ENCODE results near the gene AIMP2. TPM values are rescaled to one million over a fixed set of nuclear protein-coding genes. Genes with fewer than 3 reads are reported as not detected.
"Not testable (repeated sequence)": the region's sequence is repeated elsewhere in the genome, so short reads cannot be mapped to it uniquely, and the experiment has no call there.

Gene AIMP2
- 62.6 and 70.4 TPM in 2 replicates for total RNA-seq

DNA sequence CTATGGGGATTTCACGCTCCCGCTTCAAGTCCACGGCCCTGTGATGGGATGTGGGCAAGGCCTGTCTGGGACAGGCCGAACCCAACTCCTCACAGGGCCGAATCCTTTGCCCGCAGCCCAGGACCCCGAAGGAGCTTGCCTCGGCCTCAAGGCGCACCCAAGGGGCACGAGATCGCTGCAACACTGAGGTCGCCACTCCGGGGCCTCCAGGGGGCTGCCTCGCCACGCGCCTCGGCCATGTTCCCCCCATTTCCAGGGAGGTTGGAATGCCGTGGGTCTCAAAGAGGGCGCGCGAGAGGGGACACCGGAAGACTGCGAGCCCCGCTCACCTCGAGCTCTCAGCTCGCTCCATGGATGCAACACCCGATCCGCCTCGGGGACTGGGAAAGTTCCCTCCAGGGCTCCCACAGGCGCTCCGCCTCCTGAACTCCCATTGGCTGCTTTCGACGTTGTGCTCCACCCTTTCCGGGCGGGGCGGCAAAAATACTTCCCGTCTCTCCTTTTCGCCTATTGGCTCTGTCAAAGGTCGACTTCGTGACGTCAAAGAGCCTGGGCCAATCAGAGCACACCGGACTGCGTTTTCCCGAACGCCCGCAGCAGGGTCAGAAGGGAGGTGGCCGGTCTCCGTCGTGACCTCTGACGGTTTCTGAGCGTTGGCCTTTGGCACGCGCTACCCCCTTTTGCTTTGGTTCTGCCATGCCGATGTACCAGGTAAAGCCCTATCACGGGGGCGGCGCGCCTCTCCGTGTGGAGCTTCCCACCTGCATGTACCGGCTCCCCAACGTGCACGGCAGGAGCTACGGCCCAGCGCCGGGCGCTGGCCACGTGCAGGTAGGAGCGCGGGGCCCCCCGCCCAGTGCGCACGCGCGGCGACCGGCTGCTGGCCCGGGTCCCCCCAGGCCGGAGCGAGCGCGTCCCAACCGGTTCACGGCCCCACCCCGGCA, at the start of gene AIMP2, which contains the start of gene PMS2:
Gene AIMP2, plus strand, starts transcription at position 605 of the 944 bp plus-strand sequence. Its CDS starts 92 bp downstream, at position 697.
Gene PMS2, minus strand, starts transcription at position 382 of the 944 bp plus-strand sequence. Its CDS starts 30 bp downstream, at position 352.
- DNase-seq (ENCODE audit: low read depth, low spot score): peak; percentile 96

DNA sequence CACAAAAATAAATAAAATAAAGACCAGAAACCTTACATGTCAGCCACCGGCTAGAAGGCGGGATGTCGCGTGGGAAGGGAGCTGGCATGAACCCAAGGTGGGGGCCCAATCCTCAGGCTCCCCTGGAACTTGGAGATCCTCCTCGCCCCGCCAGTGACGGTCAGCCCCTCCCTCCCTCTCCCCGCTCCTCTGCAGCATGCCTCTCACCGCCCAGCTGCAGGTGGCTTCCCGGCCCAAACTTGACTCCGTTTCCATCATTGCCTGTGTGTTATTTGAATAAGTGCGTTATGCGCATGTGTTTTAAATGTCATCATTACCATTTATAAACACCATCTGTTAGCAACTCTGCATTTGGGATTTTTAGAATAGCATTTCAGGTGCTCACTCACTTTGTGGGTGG, 45.9 kb upstream of the AIMP2 start:
- not testable (repeated sequence) for DNase-seq (ENCODE audit: low read depth, low spot score)

DNA sequence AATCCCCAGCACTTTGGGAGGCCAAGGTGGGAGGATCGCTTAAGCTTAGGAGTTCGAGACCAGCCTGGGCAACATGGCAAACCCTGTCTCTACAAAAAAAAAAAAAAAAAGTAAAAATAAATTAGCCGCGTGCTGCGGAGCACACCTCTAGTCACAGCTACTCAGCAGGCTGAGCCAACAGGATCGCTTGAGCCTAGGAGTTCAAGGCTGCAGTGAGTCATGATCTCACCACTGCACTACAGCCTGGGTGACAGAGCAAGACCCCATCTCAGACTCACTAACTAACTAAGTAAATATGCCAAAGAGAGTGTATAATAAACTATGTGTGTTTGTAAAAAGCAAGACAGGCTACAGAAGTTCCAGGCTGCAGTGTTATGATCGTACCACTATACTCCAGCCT, 45.3 kb upstream of the AIMP2 start:
- DNase-seq (ENCODE audit: low read depth, low spot score): not testable (repeated sequence)

DNA sequence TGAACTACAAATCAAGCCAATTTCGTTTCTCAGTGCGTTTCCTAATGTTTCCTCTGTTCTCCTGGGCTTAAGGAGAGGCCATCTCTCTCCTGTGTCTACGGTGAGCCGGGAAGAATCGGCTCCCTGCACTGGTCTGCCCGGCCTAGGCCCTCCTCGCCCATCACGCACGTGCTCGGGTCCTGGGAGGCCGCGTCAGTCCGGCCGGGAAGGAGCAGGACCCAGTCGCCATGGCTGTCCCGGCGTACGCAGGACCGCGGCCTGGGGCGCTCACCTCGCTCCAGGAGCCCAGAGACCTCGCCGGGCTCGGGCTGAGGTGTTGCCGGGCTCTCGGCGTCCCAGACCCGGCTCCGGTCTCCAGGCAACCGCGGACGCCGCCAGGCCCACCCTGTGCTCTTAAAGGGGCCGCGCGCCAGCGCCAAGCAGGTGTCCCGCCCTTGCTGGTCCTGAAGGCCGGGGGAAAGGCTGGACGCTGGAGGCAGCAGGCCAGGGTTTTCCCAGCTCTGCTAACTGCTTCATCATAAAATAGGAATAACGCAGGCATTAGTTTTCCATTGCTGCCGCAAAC, 38.6 kb upstream of the AIMP2 start, which contains the start of gene RSPH10B:
Gene RSPH10B, minus strand, starts transcription at position 343 of the 565 bp plus-strand sequence. CDS start 3,573 bp downstream, outside the sequence.
- not testable (repeated sequence) for DNase-seq (ENCODE audit: low read depth, low spot score)

DNA sequence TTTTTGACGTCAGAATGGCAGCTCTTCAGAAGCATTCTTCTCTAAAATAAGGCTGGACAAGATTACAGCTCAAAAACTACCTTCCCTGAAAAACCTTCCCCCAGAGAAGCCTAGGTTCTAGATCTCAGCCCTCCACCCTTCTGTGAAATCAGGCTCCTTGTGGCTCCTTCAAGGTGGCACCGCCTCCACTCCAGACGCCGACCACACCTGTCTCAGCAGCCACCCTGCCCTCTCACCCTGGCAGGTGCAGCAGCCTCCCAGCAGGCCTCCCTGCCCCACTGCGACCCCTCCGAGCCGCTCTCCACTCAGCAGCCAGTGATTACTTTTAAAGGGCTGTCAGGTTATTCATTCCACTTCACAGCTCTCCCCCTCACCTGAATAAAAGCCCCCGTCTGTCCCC, 35.5 kb upstream of the AIMP2 start:
- not testable (repeated sequence) for DNase-seq (ENCODE audit: low read depth, low spot score)

DNA sequence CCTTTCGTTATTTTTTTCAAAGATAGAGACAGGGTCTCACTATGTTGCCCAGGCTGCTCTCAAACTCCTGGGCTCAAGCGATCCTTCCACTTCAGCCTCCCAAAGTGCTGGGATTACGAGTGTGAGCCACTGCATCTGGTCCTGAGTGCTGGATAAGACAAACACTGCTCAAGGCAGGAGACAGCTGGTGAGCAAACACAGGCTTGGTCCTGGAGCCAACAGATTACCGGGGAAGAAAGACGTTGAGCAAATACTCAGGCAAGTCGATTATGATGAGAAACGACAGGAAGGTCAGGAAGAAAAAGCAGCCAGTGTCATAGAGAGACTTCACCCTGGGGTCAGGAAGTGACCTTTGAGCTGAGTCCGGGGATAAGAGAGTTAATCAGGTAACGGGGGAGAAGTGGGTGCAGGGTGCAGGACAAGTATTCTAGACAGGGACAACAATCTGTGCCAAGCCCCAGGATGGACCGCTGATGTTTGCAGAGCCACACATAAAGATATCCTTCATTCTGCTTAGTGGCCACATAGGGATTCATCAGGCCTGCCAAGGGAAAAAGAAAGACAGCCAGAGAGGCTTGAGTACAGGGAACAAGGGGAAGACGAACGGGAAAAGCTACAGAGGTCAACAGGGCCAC, 29.3 kb upstream of the AIMP2 start:
- not testable (repeated sequence) for DNase-seq (ENCODE audit: low read depth, low spot score)

DNA sequence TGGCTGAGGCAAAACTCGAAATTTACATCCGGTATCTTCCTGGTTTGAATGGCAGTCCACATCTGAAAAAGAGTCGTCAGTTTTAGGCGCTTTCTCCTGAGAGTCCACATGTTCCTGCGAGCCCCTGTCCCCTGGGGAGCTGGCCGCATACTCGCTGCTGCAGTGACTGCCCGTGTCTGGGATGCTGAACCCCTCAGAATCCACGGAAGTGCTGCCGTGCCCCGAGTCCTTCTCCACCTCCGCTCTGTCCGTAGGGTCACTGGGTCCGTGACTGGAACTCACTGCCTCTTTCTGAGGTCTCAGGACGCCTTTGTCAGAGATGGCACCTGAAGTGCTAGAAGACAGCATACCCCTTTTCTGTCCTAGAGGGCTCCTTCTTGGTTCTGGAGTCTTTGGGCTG, 22.0 kb upstream of the AIMP2 start:
- DNase-seq (ENCODE audit: low read depth, low spot score): not testable (repeated sequence)

DNA sequence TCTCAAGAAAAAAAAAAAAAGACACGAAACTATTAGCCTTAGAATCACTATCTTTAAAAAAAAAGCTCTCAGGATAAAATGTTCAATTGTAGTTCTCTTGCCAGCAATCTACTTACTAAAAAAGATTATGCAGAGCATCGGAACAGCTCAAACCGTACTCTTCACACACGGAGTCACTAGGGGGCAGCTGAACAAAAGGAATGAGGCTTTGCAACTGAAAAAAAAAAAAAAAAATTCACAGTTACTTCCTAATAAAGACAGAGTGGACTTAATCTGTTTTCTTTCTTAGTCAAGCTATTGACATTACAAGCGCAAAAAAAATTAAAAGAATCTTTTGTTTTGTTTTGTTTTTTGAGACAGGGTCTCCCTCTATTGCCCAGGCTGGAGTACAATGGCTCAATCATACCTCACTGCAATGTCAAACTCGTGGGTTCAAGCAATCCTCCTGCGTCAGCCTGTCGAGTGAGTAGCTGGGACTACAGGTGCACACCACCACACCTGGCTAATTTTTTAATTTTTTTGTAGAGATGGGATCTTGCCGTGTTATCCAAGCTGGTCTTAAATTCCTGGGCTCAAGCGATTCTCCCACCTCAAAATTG, 11.8 kb upstream of the AIMP2 start:
- peak; percentile 19 for DNase-seq (ENCODE audit: low read depth, low spot score)

DNA sequence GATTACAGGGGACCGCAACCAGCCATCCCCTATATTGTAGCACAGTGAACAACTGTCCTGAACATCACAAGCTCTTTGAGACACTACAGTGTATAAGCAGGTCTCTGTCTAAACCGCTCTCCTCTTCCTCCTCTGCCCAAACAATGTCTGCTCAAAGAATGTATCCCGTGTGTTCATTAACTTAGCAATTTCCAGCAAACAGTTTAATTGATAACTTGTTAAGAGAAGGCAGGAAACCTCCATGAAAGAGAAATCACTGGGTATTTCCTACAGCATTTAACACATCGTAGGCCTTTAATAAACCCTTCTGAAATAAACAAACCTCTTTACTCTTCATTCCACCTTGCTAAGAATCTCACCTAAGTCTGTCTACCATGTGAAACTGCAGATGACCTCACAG, 1.7 kb upstream of the AIMP2 start:
- no peak for DNase-seq (ENCODE audit: low read depth, low spot score)

DNA sequence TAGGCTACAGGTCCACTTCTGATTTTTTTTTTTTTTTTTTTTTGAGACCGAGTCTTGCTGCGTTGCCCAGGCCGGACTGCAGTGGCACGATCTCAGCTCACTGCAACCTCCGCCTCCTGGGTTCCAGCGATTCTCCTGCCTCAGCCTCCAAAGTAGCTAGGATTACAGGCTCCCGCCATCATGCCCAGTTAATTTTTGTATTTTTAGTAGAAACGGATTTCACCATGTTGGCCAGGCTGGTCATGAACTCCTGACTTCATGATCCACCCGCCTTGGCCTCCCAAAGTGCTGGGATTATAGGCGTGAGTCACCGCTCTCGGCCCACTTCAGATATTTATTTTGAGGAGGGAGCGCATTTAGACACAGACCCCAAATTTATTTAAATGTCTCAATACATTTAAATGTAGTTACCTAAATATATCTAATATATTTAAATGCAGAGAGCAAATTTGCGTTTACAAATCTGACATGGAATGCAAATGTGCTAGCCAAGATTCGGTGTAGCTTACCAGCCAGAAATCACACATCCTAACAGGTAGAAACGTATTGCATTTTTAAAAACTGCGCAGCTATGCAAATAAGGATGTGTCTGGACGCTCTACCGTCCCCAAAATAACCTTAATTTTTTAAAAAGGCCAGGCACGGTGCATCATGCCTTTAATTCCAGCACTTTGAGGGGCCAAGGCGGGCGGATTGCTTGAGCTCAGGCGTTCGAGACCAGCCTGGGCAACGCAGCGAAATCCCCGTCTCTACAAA, 1.1 kb upstream of the AIMP2 start:
- DNase-seq (ENCODE audit: low read depth, low spot score): not testable (repeated sequence)

DNA sequence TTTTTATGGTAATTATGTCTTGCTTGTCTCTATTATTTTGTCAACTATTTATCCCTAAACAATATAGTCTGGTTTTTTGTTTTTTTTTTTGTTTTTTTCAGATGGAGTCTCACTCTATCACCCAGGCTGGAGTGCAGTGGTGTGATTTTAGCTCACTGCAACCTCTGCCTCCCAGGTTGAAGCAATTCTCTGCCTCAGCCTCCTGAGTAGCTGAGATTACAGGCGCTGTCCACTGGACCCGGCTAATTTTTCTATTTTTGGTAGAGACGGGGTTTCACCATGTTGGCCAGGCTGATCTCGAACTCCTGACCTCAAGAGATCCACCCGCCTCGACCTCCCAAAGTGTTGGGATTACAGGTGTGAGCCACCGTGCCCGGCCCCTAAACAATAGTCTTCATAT, 1.3 kb downstream of the AIMP2 start:
- not testable (repeated sequence) for DNase-seq (ENCODE audit: low read depth, low spot score)

DNA sequence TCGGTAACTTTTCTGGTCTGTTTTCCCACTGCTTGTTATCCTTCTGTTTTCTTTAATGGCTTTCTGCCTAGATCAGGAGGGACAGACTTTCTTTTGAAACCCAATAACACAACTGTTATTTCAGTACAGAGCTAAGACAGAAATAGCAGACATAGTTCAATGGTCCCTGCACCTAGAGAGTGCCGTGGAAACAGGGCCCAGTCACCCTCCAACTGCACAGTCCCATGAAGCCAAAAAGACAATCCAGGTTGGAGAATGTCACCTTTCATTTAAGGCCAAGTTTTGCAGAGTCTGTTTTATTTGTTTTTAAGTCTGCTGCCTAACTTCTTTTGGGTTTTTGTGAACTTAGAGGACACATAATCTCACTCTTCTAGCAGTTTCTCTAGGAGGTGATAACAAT, 2.5 kb downstream of the AIMP2 start:
- no peak for DNase-seq (ENCODE audit: low read depth, low spot score)

DNA sequence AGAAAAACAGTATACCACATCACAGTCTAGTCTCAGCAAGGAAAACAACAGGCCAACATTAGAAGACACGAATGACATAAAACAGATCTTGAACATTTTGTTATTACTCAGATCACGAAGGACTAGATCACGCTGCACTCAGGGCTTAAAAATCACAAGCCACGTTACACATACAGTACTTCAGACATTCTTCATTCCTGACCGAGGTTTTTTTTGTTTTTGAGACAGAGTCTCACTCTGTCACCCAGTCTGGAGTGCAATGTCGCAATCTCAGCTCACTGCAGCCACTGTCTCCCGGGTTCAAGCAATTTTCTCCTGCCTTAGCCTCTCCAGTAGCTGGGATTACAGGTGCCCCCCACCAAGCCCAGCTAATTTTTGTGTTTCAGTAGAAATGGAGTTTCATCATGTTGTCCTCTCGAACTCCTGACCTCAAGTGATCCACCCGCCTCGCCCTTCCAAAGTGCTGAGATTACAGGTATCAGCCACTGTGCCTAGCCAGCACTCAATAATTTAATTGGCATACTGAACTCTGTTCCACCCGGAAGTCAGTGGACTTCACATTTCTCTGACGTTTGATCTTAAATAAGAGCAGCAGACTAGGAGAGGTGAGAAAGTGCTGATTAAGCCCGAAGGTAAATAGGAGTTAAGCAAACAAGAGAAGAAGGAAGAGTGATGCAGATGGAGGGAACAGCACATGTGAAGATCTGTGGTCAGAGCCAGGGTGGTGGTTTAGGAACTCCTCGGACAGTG, 3.5 kb downstream of the AIMP2 start:
- DNase-seq (ENCODE audit: low read depth, low spot score): no peak

DNA sequence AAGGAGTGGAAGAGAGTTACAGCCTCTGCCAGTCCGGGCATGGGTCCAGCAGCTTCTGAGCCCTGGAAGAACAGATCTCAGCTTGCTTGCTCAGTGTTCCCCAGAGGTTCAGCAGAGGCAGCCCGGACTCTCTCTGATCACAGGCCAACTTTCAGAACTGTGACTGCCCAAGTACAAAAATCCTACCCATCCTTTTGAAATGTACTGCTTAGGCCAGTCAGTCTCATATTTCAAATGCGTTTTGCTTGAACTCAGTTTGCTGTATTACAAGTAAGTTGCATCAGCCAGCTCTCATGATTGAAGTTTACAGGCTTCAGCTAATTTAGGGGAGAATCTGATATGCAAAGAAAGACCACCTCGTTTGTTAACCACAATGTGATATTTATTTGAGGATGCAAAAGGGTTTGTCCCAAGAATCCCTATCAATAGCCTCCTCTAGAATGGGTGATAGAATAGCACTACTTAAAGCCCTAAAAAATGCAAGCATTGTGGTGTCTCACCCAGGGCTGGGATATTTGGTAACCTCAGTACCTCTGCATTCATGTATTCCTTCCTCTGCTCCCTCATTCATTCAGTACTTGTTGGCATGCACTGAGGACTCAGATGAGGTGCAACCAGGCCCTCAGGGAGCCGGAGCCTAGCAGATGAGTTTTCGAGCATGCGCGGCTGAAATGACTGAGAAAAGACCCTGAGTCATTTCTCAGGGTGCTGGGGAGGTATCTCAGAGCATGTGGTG, 7.0 kb downstream of the AIMP2 start:
- DNase-seq (ENCODE audit: low read depth, low spot score): no peak

DNA sequence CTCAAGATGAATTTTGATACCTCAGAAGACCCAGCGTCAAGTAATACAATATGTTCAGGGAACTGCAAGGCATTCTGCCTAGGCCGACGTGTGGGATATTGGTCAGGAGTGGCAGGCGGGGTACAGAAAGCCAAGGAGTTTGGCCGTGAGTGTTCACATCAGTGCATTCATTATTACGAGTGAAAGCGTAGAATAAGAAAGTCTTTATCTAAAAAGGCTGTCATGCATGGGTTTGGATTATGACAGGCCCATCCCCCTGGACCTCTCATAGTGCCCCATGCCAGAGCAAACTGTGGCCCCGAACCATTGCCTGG, 7.5 kb downstream of the AIMP2 start:
- DNase-seq (ENCODE audit: low read depth, low spot score): no peak

DNA sequence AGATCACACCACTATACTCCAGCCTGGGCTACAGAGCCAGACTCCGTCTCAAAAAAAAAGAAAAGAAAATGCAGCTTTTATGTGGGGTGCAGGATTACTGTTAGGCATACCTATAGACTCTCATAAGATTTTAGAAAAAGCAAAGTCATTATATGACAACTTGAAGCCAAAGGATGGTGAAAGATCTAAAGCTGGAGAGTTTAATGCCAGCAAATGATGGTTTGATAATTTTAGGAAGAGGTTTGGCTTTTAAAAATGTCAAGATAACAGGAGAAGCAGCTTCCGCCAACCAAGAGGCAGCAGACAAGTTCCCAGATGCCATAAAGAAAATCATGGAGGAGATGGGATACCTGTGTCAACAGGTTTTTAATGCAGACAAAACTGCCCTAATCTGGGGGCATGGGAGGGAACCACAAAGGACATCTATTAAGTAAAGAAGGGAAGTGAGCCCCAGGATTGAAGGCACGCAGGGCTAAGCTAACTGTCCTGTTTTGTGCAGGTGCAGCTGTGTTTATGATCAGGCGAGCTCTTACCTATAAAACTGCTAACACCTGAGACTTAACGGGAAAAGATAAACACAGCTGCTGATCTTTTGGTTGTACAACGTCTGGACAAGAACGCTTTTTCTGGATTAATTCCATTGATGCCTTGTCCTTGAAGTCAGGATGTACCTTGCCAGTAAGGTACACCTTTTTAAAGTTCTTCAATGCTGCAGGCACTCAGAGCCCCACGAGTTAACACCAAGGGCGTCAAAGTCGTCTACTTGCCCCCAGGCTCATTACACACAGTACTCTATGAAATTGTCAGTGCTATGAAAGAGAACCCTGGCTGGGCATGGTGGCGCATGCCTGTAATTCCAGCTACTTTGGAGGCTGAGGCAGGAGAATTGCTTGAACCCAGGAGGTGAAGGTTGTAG, 11.6 kb downstream of the AIMP2 start:
- no peak for DNase-seq (ENCODE audit: low read depth, low spot score)

DNA sequence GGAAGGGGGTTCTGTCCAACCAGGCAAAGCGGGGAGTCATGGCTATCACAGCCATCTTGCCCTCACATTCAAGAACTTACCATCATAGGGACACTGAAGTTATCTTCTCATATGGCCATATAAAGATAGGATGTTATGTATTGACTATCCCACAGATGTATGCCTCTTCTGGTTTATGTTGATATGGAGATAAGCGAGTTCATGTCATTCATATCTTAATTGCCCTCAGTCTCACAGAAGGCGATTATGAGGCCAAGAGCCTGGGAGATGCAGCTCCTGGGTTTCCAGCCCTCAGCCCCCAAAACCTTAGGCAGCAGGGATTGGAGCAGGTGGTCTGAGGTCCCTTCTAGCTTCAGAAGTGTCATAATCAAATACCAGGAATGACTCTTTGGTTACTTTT, 13.6 kb downstream of the AIMP2 start:
- DNase-seq (ENCODE audit: low read depth, low spot score): no peak

DNA sequence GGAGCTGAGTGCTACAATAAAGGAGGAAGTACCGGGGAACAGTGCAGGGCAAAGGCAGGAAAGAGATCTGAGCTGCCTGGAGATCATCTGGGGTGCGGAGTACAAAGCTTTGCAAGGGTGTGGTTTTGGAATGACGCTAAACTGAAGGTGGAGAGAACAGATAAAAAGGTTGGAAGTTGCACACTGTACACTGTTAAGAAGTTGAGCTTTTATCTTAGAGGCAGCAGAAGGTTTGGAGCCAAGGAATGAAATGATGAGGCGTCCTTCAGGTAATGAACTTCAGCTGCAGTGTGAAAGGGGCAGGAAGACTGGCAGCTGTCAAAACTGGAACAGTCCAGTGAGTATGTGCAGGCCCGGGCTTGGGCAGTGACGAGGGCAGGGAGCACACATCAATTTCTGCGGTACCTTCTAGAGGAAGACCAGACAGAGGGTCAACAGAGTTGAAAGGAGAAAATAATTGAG, 14.9 kb downstream of the AIMP2 start:
- no peak for DNase-seq (ENCODE audit: low read depth, low spot score)
